ENCODE data around the gene STK26. TPM values are rescaled to one million over a fixed set of nuclear protein-coding genes. Genes with fewer than 3 reads are reported as not detected.
"Not testable (repeated sequence)": the region's sequence is repeated elsewhere in the genome, so short reads cannot be mapped to it uniquely, and the experiment has no call there.

Gene STK26
- polyA plus RNA-seq (2012; ENCODE audit: missing spikeins) = 45.5 TPM

GRCh38 chrX:132022967-132023895, at the start of gene STK26:
Gene STK26, plus strand, starts transcription at chrX:132023302. Its CDS starts 316 bp downstream, at chrX:132023618.
- FAIRE-seq (peak; percentile 80), DNase-seq (ENCODE audit: insufficient read length) (peak; percentile 41)
- TF ChIP-seq POLR2AphosphoS5 (IDR thresholded peaks at IDR 0.05; ENCODE audit: low read depth, low read length) = peak; percentile 73
- peak; percentile 82; the same call in 1 of the 2 replicates for TF ChIP-seq POLR2A (IDR thresholded peaks at IDR 0.05; ENCODE audit: low read depth, low read length)
- TF ChIP-seq TAF1 (IDR thresholded peaks at IDR 0.05; ENCODE audit: borderline replicate concordance, low read depth, low read length) = peak; percentile 40; the same call in 1 of the 2 replicates

- DNase-seq (ENCODE audit: insufficient read length) (no peak), FAIRE-seq (no peak)
- TF ChIP-seq POLR2A (IDR thresholded peaks at IDR 0.05; ENCODE audit: low read depth, low read length) (no peak), TAF1 (IDR thresholded peaks at IDR 0.05; ENCODE audit: borderline replicate concordance, low read depth, low read length) (no peak), POLR2AphosphoS5 (IDR thresholded peaks at IDR 0.05; ENCODE audit: low read depth, low read length) (no peak)
Measured at GRCh38 chrX:131975851-131976250, 47.3 kb upstream of the STK26 start.

- DNase-seq (ENCODE audit: insufficient read length) (no peak), FAIRE-seq (peak; percentile 46)
- TF ChIP-seq TAF1 (IDR thresholded peaks at IDR 0.05; ENCODE audit: borderline replicate concordance, low read depth, low read length) (no peak), POLR2AphosphoS5 (IDR thresholded peaks at IDR 0.05; ENCODE audit: low read depth, low read length) (no peak), POLR2A (IDR thresholded peaks at IDR 0.05; ENCODE audit: low read depth, low read length) (no peak)
Measured at GRCh38 chrX:131977619-131978018, 45.5 kb upstream of the STK26 start.

GRCh38 chrX:131979116-131979515, 44.0 kb upstream of the STK26 start:
- DNase-seq (ENCODE audit: insufficient read length) (no peak), FAIRE-seq (no peak)
- TF ChIP-seq POLR2AphosphoS5 (IDR thresholded peaks at IDR 0.05; ENCODE audit: low read depth, low read length) = no peak
- TF ChIP-seq POLR2A (IDR thresholded peaks at IDR 0.05; ENCODE audit: low read depth, low read length) = no peak
- TF ChIP-seq TAF1 (IDR thresholded peaks at IDR 0.05; ENCODE audit: borderline replicate concordance, low read depth, low read length) = no peak

GRCh38 chrX:131985526-131986049, 37.5 kb upstream of the STK26 start:
- peak; percentile 79 for FAIRE-seq
- TF ChIP-seq POLR2A (IDR thresholded peaks at IDR 0.05; ENCODE audit: low read depth, low read length) (no peak), POLR2AphosphoS5 (IDR thresholded peaks at IDR 0.05; ENCODE audit: low read depth, low read length) (no peak), TAF1 (IDR thresholded peaks at IDR 0.05; ENCODE audit: borderline replicate concordance, low read depth, low read length) (no peak)

GRCh38 chrX:131987252-131987651, 35.9 kb upstream of the STK26 start:
- DNase-seq (ENCODE audit: insufficient read length) = peak; percentile 5
- no peak for TF ChIP-seq POLR2AphosphoS5 (IDR thresholded peaks at IDR 0.05; ENCODE audit: low read depth, low read length)
- no peak for TF ChIP-seq POLR2A (IDR thresholded peaks at IDR 0.05; ENCODE audit: low read depth, low read length)
- no peak for TF ChIP-seq TAF1 (IDR thresholded peaks at IDR 0.05; ENCODE audit: borderline replicate concordance, low read depth, low read length)
- FAIRE-seq = peak; percentile 70

More at GRCh38 chrX:131985526-131986049, 37.5 kb upstream of the STK26 start:
- no peak for DNase-seq (ENCODE audit: insufficient read length)

- TF ChIP-seq POLR2AphosphoS5 (IDR thresholded peaks at IDR 0.05; ENCODE audit: low read depth, low read length) (no peak), TAF1 (IDR thresholded peaks at IDR 0.05; ENCODE audit: borderline replicate concordance, low read depth, low read length) (no peak), POLR2A (IDR thresholded peaks at IDR 0.05; ENCODE audit: low read depth, low read length) (no peak)
- FAIRE-seq (peak; percentile 21), DNase-seq (ENCODE audit: insufficient read length) (no peak)
Measured at GRCh38 chrX:131988236-131988635, 34.9 kb upstream of the STK26 start.

- DNase-seq (ENCODE audit: insufficient read length) (no peak), FAIRE-seq (no peak)
- TF ChIP-seq TAF1 (IDR thresholded peaks at IDR 0.05; ENCODE audit: borderline replicate concordance, low read depth, low read length) = no peak
- TF ChIP-seq POLR2A (IDR thresholded peaks at IDR 0.05; ENCODE audit: low read depth, low read length) = no peak
- TF ChIP-seq POLR2AphosphoS5 (IDR thresholded peaks at IDR 0.05; ENCODE audit: low read depth, low read length) = no peak
Measured at GRCh38 chrX:132001127-132001526, 22.0 kb upstream of the STK26 start.

- no peak for TF ChIP-seq POLR2A (IDR thresholded peaks at IDR 0.05; ENCODE audit: low read depth, low read length)
- TF ChIP-seq TAF1 (IDR thresholded peaks at IDR 0.05; ENCODE audit: borderline replicate concordance, low read depth, low read length) = no peak
- no peak for TF ChIP-seq POLR2AphosphoS5 (IDR thresholded peaks at IDR 0.05; ENCODE audit: low read depth, low read length)
- FAIRE-seq (no peak), DNase-seq (ENCODE audit: insufficient read length) (no peak)
Measured at GRCh38 chrX:132004728-132005127, 18.4 kb upstream of the STK26 start.

GRCh38 chrX:132009350-132009749, 13.8 kb upstream of the STK26 start:
- DNase-seq (ENCODE audit: insufficient read length) = no peak
- no peak for TF ChIP-seq POLR2A (IDR thresholded peaks at IDR 0.05; ENCODE audit: low read depth, low read length)
- no peak for TF ChIP-seq TAF1 (IDR thresholded peaks at IDR 0.05; ENCODE audit: borderline replicate concordance, low read depth, low read length)
- no peak for FAIRE-seq

- FAIRE-seq; DNase-seq (ENCODE audit: insufficient read length): not testable (repeated sequence)
Measured at GRCh38 chrX:132010213-132010612, 12.9 kb upstream of the STK26 start.

GRCh38 chrX:132015875-132016274, 7.2 kb upstream of the STK26 start:
- FAIRE-seq (no peak), DNase-seq (ENCODE audit: insufficient read length) (no peak)
- TF ChIP-seq POLR2A (IDR thresholded peaks at IDR 0.05; ENCODE audit: low read depth, low read length) (no peak), POLR2AphosphoS5 (IDR thresholded peaks at IDR 0.05; ENCODE audit: low read depth, low read length) (no peak), TAF1 (IDR thresholded peaks at IDR 0.05; ENCODE audit: borderline replicate concordance, low read depth, low read length) (no peak)

Measured in GM12892 (cell line).